Activated naive CD4-positive, alpha-beta T cell treated with anti-CD3 and anti-CD28 coated beads, Interleukin-2, amount 50 U/mL, for 24 hours (primary cell): Measurements from ENCODE around the gene MYLK3.

Source experiments
- H3K27ac Mint-ChIP-seq: one replicate; pipeline ENCODE4 v1.8.0; 2021; ENCODE audit warnings: mild to moderate bottlenecking, mixed read lengths
- H3K27me3 Mint-ChIP-seq: one replicate; pipeline ENCODE4 v1.8.0; 2021; ENCODE audit warnings: mixed read lengths
- H3K36me3 Mint-ChIP-seq: one replicate; pipeline ENCODE4 v1.8.0; 2021; ENCODE audit warnings: mixed read lengths
- H3K4me1 Mint-ChIP-seq: one replicate; pipeline ENCODE4 v1.8.0; 2021; ENCODE audit warnings: mixed read lengths
- H3K4me3 Mint-ChIP-seq: one replicate; pipeline ENCODE4 v1.8.0; 2021; ENCODE audit warnings: mild to moderate bottlenecking, mixed read lengths
- H3K9me3 Mint-ChIP-seq: one replicate; pipeline ENCODE4 v1.8.0; 2021; ENCODE audit warnings: mixed read lengths

Gene MYLK3

GRCh38 chr16:46774743-46775177 is 26.6 kb upstream of the MYLK3 start:
- Mint-ChIP-seq H3K27me3 (no peaks in the 10 kb centered on the region), H3K36me3 (no peaks in the 10 kb centered on the region), H3K4me3 (no peak overlapping the region), H3K27ac (no peak overlapping the region), H3K4me1 (no peaks in the 10 kb centered on the region), H3K9me3 (no peaks in the 10 kb centered on the region)

- H3K4me3 Mint-ChIP-seq = no peak overlapping the region
- H3K27ac Mint-ChIP-seq = no peak overlapping the region
- H3K4me1 Mint-ChIP-seq = no peaks in the 10 kb centered on the region
- H3K27me3 Mint-ChIP-seq = no peaks in the 10 kb centered on the region
- no peaks in the 10 kb centered on the region for H3K9me3 Mint-ChIP-seq
- no peaks in the 10 kb centered on the region for H3K36me3 Mint-ChIP-seq
These were observed 24.3 kb upstream of the MYLK3 start for GRCh38 chr16:46772463-46772862.

DNA sequence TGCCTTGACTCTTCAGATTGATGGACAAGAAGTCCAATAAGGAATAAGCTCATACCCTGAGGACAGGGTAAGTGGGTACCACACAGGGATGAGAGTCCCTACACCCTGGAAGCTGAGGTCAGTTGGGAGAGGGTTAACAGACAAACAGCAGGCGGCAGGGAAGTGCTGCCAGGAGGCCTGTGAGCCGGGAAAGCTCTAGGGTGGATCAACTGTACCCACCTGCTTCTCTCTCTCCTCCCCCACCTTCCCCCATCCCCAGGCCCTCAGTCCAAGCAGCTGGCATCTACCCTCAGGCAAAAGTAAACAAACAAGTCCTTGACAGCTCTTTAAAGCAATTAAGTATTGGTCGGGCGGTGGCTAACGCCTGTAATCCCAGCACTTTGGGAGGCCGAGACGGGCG is 20.7 kb upstream of the MYLK3 start:
- Mint-ChIP-seq H3K4me3 (no peak overlapping the region), H3K27me3 (no peaks in the 10 kb centered on the region), H3K27ac (no peak overlapping the region), H3K9me3 (no peaks in the 10 kb centered on the region), H3K36me3 (no peaks in the 10 kb centered on the region), H3K4me1 (no peaks in the 10 kb centered on the region)

GRCh38 chr16:46765050-46765449 is 16.9 kb upstream of the MYLK3 start:
- H3K9me3 Mint-ChIP-seq = no peaks in the 10 kb centered on the region

DNA sequence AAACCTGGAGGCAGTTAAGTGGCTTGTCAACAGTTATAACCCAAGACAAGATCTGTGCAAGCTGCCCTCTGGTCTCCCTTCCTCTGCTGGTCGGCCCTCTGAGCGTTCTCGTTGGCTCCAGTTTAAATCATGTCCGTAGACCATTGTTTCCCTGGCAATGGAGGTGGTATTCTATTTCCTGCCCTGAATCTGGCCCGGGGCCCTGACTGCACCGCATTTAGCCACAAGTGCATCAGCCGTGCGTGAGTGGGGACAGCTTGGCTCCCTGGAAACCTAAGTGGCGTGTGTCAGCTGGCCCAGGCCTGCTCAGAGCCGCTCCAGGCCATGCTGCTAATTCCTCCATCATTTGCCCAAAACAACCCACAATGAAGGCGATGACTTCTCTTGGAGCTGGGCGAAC is 15.0 kb upstream of the MYLK3 start:
- no peaks in the 10 kb centered on the region for H3K4me1 Mint-ChIP-seq
- no peak overlapping the region for H3K27ac Mint-ChIP-seq
- no peaks in the 10 kb centered on the region for H3K27me3 Mint-ChIP-seq
- H3K36me3 Mint-ChIP-seq = no peaks in the 10 kb centered on the region
- no peaks in the 10 kb centered on the region for H3K9me3 Mint-ChIP-seq
- no peak overlapping the region for H3K4me3 Mint-ChIP-seq

More at GRCh38 chr16:46765050-46765449, 16.9 kb upstream of the MYLK3 start:
- Mint-ChIP-seq H3K27me3 (no peaks in the 10 kb centered on the region), H3K27ac (no peak overlapping the region), H3K4me1 (no peaks in the 10 kb centered on the region), H3K36me3 (no peaks in the 10 kb centered on the region), H3K4me3 (no peak overlapping the region)

GRCh38 chr16:46762583-46762982 is 14.4 kb upstream of the MYLK3 start:
- H3K27me3 Mint-ChIP-seq = no peaks in the 10 kb centered on the region
- no peaks in the 10 kb centered on the region for H3K36me3 Mint-ChIP-seq
- no peak overlapping the region for H3K27ac Mint-ChIP-seq

GRCh38 chr16:46759309-46759708 is 11.2 kb upstream of the MYLK3 start:
- Mint-ChIP-seq H3K4me3 (no peak overlapping the region), H3K27me3 (no peaks in the 10 kb centered on the region), H3K36me3 (no peaks in the 10 kb centered on the region), H3K4me1 (no peaks in the 10 kb centered on the region), H3K27ac (no peak overlapping the region), H3K9me3 (no peaks in the 10 kb centered on the region)

More at GRCh38 chr16:46762583-46762982, 14.4 kb upstream of the MYLK3 start:
- Mint-ChIP-seq H3K4me1 (no peaks in the 10 kb centered on the region), H3K9me3 (no peaks in the 10 kb centered on the region), H3K4me3 (no peak overlapping the region)

DNA sequence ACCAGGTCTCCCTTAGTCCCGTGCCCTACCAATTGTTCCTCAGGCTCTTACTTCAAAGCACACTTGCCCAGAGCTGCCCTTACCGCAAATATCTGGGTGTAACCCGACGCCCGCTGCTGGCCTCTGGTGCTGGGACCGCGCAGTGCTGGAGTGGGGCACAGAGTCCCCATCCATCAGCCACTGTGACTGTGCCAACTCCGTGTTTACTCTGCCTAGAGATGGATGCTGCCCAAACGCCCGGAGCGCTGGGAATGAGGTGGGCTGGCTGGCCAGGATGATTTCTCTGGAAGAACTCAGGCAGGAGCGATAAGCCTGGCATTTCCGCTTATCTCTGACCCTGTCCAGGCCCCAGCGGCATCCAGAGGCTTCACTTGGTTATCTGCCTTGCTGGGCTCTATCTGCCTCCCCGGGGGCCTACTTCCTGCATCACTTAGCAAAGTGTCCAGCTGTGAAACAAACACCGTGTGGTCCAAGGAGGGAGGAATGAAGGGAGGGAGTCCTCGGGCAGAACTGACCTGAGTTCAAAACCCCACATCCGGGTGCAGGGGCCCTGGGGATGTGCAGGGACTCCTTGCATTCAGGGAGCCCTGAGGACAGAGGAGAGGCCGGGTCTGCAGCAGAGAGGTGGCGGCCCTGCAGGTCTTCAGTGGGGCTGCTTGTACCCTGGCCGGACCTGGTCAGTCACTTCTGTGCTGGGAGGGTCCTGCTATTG is 9.4 kb upstream of the MYLK3 start:
- Mint-ChIP-seq H3K27ac (no peak overlapping the region), H3K36me3 (no peaks in the 10 kb centered on the region), H3K4me3 (no peak overlapping the region), H3K9me3 (no peaks in the 10 kb centered on the region), H3K4me1 (no peaks in the 10 kb centered on the region), H3K27me3 (no peaks in the 10 kb centered on the region)

DNA sequence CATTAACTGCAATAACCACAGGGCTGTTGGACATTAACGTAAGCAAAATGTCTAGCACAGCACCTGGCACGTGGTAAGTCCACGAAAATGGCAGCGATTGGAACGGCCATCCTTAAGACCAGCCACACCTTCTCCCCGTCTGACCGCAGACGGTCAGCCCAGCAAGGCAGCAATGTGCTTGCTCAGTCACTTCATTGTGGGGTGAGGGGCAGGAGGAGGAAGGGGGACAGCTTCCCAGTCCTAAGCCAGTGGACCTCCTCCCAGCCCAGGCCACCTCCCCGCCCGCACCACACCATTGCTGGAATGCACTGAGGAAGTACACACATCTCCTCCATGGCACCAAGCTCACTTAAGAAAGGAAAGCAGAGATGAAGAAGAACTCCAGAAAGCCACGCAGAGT is 8.6 kb upstream of the MYLK3 start:
- no peak overlapping the region for H3K4me3 Mint-ChIP-seq
- no peaks in the 10 kb centered on the region for H3K4me1 Mint-ChIP-seq
- no peaks in the 10 kb centered on the region for H3K36me3 Mint-ChIP-seq
- no peak overlapping the region for H3K27ac Mint-ChIP-seq
- no peaks in the 10 kb centered on the region for H3K27me3 Mint-ChIP-seq
- H3K9me3 Mint-ChIP-seq = no peaks in the 10 kb centered on the region

GRCh38 chr16:46753015-46753414 is 4.9 kb upstream of the MYLK3 start:
- Mint-ChIP-seq H3K9me3 (no peaks in the 10 kb centered on the region), H3K36me3 (no peaks in the 10 kb centered on the region), H3K4me1 (no peaks in the 10 kb centered on the region), H3K27me3 (no peaks in the 10 kb centered on the region), H3K27ac (no peak overlapping the region), H3K4me3 (no peak overlapping the region)

- Mint-ChIP-seq H3K36me3 (no peaks in the 10 kb centered on the region), H3K4me1 (no peaks in the 10 kb centered on the region), H3K4me3 (no peak overlapping the region), H3K27ac (no peak overlapping the region), H3K9me3 (no peaks in the 10 kb centered on the region), H3K27me3 (no peaks in the 10 kb centered on the region)
These were observed 3.2 kb upstream of the MYLK3 start for GRCh38 chr16:46751381-46751780.

DNA sequence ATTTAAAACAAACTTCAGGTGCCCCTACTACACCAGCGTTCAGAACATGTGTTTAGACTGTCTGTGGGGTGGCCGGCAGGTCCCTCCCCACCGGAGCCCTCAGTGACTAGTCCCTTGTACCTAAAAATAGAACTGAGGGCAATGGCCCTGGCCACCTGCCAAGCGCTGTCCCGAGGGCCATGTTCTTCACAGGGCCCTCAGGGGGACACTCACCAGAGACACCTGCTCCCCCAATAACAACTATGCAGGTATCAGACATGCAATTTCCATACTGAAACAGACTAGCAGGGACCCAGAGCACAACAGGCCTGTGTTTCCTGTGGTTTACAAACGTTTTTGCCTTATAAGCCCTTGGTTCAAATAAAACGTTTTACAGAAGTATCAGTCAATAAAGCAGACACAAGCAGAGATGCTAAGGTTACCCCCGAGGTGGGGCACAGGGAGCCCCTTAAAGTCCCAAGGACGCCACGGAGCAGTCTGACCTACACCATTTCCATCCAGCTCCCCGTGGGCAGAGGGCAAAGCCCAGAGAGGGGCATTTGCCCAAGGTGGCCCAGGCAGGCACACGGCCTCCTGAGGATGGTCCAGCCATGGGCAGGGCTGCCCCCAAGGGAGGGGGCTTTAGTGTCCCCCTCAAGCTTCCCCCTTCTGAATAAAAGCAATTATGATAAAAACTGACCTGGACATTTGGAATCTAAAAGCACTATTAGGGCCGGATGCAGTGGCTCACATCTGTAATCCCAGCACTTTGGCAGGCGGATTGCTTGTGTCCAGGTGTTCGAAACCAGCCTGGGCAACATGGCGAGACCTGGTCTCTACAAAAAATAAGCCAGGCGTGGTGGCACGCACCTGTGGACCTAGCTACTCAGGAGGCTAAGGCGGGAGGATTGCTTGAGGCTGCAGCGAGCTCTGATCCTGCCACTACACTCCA is 896 bp upstream of the MYLK3 start:
- no peak overlapping the region for H3K27ac Mint-ChIP-seq
- H3K4me3 Mint-ChIP-seq = no peak overlapping the region
- H3K4me1 Mint-ChIP-seq = no peaks in the 10 kb centered on the region
- H3K36me3 Mint-ChIP-seq = no peaks in the 10 kb centered on the region
- H3K27me3 Mint-ChIP-seq = no peaks in the 10 kb centered on the region
- H3K9me3 Mint-ChIP-seq = no peaks in the 10 kb centered on the region

- Mint-ChIP-seq H3K36me3 (no peaks in the 10 kb centered on the region), H3K4me3 (no peak overlapping the region), H3K9me3 (no peaks in the 10 kb centered on the region), H3K27ac (no peak overlapping the region), H3K4me1 (peaks cover 6% of the 10 kb centered on the region), H3K27me3 (no peaks in the 10 kb centered on the region)
These were observed 1.0 kb downstream of the MYLK3 start for GRCh38 chr16:46746821-46747776.

DNA sequence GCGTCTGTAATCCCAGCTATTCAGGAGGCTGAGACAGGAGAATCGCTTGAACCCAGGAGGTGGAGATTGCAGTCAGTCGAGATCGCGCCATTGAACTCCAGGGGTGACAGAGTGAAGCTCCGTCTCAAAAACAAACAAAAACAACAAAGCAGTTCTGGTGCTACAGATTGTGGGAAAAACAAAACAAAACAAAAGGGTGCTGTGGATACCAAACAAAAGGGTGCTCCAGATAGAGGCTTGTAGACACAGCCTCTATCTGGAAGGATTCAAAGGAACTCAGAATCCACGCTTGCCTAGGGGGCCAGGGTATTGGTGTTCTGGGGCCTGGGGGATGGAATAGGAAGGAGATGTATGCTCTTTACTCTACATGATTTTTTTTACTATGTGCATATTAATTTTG is 2.5 kb downstream of the MYLK3 start:
- Mint-ChIP-seq H3K36me3 (no peaks in the 10 kb centered on the region), H3K4me3 (no peak overlapping the region), H3K27me3 (no peaks in the 10 kb centered on the region), H3K9me3 (no peaks in the 10 kb centered on the region), H3K4me1 (peaks cover 6% of the 10 kb centered on the region), H3K27ac (no peak overlapping the region)

- H3K27ac Mint-ChIP-seq = no peak overlapping the region
- no peaks in the 10 kb centered on the region for H3K27me3 Mint-ChIP-seq
- no peaks in the 10 kb centered on the region for H3K9me3 Mint-ChIP-seq
- no peak overlapping the region for H3K4me3 Mint-ChIP-seq
- H3K4me1 Mint-ChIP-seq = peaks cover 6% of the 10 kb centered on the region
- no peaks in the 10 kb centered on the region for H3K36me3 Mint-ChIP-seq
These were observed 4.9 kb downstream of the MYLK3 start for GRCh38 chr16:46743232-46743719.
